Retina (tissue), 1 donor: ENCODE results near the gene ZNF74.
"Not testable (repeated sequence)": the region's sequence is repeated elsewhere in the genome, so short reads cannot be mapped to it uniquely, and the experiment has no call there.

Experiments used
- DNase-seq: peaks from one replicate; pipeline ENCODE4 v3.0.0-alpha.2; 2016

ZNF74 gene

DNA sequence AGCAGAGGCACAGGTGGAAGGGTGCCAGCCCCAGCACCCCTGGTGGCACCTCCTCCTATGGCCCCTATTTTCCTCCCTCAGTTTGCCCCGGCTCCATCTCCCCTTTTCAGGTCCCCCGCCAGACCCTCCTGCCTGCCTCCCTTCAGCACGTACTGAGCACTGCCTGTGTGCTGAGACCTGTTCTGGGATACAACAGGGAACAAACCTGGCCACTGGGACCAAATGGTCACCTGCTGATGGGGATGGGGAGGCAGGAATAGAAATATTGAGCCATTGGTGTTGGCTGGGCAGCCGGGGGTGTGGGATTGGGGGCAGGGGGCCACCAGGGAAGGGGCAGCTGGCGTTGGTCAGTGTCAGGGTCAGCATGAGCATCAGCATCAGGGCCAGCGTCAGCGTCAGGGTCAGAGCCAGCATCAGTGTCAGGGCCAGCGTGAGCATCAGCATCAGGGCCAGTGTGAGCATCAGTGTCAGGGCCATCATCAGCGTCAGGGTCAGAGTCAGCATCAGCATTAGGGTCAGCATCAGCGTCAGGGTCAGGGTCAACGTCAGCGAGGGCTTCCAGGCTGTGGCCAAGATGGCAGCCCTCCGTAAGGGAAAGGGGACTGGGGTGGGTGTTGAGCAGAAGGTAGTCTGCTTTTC lies 7.5 kb downstream of the ZNF74 start:
- no peak for DNase-seq

DNA sequence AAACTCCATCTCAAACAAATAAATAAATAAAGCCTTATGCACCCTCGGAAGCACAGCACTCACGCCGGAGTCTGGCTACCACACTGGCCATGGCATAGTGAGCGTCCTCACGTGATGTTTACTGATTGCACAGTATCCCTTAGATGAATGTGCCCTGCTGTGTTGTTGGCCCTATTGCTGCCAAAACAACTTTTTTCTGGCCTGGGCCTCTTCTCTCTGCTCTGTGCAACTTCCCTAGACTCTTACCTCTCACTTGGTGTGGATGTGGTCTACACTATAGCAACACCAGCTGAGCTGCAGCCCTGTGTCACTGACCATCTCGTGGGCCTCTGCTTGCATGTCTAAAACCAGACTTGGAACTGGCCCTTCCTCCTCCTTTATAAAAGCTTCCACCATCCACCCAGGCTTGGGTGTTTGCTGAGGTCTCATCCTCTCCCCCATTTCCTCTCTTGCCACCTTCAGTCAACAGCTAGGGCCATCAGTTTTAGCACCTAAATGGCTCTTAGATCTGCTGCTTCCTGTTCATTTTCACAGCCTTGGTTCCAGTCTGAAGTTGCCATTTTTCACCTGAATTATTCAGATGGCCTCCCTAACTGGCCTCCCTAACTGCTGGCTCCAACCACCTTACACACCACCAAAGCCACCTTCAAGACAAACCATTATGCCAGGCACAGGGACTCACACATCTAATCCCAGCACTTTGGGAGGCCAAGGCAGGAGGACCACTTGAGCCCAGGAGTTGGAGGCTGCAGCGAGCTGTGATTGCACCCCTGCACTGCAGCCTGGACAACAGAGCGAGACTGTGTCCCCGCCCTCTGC lies 9.2 kb downstream of the ZNF74 start:
- DNase-seq, result no peak

DNA sequence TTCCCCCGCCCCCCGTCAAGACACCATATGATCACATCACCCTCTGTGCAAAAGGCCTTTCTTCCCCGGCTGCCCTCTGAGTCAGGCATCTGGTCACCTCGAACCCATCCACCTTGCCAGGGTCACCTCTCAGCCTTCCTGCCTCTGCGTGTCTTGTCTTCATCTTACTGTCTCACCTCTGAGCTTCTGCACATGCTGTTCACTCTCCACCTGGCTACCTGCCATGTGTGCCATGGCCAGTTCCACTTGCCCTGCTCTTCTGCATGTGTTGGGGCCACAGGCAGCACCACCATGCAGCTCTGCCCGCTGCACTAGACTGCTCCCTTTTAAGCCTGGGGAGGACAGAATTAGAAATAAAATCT lies 9.8 kb downstream of the ZNF74 start:
- no peak for DNase-seq

DNA sequence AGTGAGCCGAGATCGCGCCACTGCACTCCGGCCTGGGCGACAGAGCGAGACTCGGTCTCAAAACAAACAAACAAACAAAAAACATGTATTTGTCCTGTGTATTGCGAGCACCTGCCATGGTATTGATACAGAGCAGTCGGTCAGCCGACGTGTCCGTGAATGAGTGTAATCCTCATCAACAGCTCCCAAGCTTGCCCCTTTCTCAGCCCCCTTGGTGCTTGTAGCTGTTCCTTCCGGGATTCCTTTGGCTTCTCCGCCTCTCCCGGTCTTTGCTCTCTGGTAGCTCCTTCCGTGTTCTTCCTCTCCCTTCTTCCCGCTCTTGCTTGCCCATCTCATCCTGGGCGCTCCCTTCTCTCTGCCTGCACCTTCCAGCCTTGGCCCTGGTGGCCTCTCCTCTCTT lies 10.9 kb downstream of the ZNF74 start:
- no peak for DNase-seq

DNA sequence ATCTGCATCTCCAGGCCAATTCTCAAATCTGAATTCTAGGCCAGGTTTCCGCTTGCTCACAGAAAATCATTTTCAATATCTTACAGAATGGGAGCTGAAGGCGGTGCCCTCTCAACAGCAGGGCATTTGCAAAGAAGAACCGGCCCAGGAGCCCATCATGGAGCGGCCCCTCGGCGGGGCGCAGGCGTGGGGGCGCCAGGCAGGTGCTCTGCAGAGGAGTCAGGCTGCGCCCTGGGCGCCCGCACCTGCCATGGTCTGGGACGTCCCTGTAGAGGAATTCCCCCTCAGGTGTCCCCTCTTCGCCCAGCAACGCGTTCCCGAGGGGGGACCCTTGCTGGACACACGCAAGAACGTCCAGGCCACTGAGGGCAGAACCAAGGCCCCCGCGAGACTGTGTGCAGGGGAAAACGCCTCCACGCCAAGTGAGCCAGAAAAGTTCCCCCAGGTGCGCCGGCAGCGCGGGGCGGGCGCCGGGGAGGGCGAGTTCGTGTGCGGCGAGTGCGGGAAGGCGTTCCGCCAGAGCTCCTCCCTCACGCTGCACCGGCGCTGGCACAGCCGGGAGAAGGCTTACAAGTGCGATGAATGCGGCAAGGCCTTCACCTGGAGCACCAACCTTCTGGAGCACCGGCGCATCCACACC lies 11.5 kb downstream of the ZNF74 start:
- no peak for DNase-seq

DNA sequence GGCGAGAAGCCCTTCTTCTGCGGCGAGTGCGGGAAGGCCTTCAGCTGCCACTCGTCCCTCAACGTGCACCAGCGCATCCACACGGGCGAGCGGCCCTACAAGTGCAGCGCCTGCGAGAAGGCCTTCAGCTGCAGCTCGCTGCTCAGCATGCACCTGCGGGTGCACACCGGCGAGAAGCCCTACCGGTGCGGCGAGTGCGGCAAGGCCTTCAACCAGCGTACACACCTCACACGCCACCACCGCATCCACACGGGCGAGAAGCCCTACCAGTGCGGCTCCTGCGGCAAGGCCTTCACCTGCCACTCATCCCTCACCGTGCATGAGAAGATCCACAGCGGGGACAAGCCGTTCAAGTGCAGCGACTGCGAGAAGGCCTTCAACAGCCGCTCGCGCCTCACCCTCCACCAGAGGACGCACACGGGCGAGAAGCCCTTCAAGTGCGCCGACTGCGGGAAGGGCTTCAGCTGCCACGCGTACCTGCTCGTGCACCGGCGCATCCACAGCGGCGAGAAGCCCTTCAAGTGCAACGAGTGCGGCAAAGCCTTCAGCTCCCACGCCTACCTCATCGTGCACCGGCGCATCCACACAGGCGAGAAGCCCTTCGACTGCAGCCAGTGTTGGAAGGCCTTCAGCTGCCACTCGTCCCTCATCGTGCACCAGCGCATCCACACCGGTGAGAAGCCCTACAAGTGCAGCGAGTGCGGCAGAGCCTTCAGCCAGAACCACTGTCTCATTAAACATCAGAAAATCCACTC lies 12.2 kb downstream of the ZNF74 start:
- DNase-seq, result no peak

DNA sequence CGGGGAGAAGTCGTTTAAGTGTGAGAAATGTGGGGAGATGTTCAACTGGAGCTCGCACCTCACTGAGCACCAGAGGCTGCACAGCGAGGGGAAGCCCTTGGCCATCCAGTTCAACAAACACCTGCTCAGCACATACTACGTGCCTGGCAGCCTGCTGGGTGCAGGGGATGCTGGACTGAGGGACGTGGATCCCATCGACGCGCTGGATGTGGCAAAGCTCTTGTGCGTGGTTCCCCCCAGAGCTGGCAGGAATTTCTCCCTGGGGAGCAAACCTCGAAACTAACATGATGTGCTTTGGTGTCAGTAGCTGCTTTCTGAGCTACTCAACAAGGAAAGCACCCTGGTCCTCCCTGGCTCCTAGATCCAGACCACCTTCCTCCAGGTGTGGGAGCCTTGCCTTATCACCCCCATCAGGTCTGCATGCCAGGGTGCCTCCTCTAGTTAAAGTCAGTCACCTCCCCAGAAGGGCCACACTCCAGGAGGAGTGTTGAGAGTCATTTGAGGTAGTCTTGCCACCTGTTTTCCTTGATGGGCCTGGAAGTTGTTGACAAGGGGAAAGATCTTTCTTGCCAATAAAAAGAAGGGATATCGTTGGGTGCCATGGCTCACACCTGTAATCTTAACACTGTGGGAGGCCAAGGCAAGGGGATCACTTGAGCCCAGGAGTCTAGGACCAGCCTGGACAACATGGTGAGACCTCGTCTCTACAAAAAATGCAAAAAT lies 12.9 kb downstream of the ZNF74 start:
- no peak for DNase-seq

DNA sequence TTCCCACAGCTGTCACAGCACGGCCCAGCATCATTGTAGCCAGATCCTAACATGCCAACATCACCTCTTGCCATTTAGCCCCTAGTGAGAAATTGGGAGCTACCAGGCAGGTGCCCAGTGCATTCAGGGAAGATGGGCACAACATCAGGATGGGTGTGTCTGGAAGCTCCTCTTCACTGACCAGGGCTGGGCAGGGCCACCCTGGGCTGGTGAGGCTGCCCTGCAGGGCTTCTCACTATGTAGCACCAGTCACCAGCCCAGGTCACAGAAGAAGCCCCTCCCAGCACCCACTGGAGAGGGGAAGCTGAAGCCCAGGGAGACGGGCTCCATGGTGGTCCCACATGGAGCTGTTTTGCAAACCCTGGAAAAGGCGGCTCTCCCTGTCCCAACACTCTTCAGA lies 13.9 kb downstream of the ZNF74 start:
- DNase-seq, result no peak

DNA sequence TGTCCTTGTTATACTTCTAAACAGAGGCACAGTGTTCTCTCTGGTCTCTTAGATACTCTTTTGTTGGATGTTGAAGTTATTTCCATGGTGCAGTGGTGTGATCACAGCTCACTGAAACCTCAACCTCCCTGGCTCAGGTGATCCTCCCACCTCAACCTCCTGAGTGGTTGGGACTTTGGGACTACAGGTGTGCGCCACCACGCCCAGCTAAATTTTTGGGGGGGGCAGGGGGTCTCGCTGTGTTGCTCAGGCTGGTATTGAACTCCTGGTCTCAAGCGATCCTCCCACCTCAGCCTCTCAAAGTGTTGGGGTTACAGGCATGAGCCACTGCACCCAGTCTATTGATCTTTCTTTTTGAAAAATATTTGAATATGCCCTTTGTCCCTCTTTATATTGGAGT lies 14.9 kb downstream of the ZNF74 start:
- DNase-seq, result no peak

DNA sequence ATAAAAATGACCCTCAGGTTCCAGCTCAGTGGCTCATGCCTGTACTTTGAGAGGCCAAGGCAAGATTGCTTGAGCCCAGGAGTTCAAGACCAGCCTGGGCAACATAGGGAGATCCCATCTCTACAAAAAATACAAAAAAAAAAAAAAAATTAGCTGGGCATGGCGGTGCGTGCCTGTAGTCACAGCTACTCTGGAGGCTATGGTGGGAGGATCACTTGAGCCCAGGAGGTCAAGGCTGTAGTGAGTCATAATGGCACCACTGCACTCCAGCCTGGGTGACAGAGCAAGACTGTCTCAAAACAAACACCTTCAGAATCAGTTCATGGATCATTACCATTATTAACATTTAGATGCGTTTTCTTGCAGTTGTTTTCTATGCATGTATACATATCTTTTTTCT lies 15.4 kb downstream of the ZNF74 start:
- not testable (repeated sequence) for DNase-seq

DNA sequence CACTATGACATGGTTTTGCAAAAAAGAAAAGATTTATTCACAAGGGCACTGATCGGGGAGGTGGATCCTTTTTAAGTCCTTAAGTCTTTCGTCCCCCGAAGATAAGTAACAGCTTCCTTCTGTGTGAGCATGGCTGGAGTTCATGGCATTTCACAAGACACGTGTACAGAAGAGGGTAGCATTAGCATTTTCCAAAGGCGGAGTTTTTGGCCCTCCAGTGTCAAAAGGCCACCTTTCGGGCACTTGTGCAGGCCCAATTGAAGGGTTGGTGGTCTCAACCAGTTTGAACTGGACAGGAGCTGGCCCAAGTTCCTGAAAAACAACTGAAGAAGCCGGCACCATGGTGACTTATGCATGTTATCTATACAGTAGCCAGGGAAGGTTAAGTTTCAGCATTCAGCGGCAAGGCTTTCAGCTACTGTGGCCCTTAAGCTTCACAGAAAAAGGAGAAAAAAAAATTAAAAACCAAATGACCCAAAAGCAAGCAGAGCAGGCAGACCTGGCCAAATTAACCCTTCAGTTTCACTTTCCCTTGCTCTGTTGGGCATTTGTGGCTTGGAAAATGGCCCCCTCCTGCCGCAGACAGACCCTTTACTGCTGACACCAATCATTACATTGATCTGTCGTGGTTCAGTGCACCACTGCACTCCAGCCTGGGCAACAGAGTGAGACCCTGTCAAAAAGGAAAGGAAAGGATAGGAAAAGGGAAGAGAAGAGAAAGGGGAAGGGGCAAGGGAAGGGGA lies 18.7 kb downstream of the ZNF74 start:
- DNase-seq, result no peak

DNA sequence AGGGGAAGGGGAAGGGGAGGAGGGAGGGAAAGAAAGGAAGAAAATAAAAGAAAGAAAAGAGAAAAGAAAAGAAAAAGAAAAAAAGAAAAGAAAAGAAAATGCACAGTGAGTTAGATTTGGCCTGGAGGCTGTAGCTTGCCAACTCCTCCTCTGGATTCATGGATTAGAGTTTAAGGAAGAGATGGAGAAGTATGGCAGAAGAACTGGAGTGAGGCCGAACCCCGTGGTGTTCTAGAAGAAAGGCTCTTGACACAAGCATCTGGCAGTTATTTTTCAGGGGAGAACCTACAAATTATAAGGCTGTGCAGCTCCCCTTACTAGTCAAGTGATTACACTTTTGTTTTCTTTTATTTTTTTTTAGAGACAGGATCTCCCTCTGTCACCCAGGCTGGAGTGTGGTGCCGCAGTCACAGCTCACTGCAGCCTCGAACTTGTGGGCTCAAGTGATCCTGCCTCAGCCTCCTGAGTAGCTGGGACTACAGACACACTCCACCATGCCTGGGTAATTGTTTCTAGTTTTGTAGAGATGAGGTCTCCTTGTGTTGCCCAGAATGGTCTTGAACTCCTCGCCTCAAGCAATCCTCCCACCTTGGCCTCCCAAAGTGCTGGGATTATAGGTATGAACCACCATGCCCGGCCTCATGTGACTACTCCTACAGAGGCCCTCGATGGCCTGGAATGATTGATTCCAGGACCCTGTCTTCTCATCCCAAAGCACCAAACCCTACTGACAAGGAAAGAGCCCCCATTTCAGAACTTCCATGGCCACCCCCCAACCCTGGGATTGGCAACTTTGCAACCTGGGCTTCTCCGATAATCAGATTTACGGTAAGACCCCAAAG lies 19.5 kb downstream of the ZNF74 start:
- no peak for DNase-seq

DNA sequence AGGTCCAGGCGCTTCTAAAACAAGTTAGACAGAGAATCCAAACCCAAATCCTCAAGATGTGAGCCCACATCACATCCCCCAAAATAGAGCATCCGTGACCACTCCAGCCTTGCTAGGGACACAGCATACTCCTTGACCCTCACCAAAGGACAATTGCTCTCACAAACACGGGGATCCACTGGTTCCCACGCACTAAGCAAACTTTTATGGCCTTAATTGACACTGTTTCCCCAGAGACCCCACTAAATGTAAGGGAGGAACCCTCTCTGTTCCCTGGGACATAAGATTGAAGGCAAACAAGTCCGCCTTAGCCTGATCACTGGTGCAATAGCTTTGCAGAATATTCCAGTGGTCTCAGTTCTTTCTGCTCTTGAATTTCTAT lies 20.1 kb downstream of the ZNF74 start:
- no peak for DNase-seq

DNA sequence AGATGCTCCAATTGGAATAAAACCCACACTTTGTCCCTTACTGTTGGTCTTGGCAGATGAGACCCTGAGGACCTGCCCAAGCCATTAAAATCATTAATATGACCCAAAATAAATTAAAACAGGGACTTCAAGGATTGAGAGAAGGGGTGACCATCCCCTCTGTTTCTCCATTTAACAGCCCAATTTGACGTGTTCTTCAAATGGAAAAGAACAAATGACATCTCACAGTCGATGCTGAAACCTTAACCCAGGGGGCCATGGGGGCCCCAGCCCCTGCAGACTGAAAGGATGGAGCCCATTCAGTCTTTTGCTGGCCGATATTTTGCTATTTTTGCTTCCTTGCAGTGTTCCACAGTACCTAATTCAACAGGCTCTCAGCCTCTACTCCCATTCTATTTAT lies 20.5 kb downstream of the ZNF74 start:
- no peak for DNase-seq

DNA sequence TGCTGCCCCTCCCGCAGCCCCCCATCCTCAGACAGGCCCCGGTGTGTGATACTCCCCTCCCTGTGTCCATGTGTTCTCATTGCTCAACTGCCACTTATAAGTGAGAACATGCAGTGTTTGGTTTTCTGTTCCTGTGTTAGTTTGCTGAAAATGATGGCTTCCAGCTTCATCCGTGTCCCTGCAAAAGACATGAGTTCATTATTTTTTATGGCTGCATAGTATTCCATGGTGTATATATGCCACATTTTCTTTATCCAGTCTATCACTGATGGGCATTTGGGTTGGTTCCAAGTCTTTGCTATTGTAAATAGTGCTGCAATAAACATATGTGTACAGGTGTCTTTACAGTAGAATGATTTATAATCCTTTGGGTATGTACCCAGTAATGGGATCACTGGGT lies 21.3 kb downstream of the ZNF74 start:
- not testable (repeated sequence) for DNase-seq

DNA sequence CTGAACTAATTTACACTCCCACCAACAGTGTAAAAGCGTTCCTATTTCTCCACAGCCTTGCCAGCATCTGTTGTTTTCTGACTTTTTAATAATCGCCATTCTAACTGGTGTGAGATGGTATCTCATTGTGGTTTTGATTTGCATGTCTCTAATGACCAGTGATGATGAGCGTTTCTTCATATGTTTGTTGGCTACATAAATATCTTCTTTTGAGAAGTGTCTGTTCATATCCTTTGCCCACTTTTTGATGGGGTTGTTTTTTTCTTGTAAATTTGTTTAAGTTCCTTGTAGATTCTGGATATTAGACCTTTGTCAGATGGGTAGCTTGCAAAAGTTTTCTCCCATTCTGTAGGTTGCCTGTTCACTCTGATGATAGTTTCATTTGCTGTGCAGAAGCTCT lies 21.7 kb downstream of the ZNF74 start:
- DNase-seq, result not testable (repeated sequence)

DNA sequence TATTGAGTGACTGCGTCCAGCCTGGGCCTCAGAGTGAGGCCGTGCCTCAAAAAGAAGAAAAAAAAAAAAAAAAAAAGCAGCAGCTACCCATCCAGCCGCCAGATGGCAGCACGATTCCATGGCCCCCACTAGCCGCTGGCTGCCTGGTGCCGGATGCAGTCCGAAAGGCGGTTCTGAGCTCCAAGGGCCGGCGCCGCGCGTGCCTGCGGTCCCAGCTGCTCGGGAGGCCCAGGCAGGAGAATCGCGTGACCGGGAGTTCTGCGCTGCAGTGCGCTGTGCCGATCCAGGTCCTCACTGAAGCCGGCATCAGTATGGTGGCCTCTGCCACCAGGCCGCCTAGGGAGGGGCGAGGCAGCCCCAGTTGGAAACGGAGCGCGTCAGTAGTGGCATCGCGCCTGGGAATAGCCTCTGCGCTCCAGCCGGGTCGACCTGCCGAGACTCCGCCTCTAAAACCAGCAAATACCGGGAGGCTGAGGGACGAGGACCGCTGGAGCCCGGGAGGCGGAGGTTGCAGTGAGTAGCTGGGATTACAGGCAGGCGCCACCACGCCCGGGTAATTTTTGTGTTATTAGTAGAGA lies 24.3 kb downstream of the ZNF74 start:
- peak; percentile 94 for DNase-seq

DNA sequence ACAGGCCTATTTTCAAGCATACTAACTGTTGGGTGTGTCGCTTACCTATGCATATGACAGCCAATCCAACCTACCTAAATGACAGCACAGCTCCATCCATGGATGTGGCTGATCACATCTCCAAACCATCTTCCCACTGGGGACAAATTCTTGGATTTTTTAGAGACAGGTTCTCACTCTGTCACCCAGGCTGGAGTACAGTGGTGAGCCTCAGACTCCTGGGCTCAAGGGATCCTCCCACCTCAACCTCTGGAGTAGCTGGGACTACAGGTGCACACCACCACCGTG lies 25.7 kb downstream of the ZNF74 start:
- DNase-seq, result no peak

DNA sequence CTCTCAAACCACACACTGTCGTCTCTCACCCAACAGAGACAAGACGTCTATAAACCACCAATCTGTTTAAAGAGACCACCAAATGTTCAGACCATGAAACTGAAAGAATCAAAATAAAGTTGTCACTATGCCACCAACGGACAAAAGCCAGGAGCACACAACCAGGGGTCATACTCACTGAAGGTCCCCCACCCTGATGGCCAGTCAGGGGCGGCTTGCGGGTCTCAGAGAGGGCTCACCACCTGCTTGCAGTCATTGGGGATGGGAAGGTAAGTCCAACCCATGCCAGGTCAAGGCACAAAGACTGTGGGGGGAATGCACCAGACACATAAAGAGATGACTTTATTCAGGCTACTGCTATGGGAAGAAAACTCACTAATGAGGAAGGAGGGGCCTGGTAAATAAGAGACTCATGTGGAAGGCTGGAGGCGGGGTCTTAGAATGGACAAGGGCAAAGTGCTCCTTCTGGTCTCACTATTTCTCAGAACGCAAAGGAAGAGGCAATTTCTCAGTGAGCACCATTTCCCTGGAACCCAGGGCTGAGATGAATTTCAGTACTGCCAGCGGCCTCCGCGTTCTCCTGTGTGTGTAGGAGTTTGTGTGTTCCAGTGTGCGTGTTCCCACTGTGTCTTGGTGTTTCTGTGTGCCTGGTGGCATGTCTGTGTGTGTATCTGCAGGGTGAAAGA lies 26.3 kb downstream of the ZNF74 start:
- no peak for DNase-seq

DNA sequence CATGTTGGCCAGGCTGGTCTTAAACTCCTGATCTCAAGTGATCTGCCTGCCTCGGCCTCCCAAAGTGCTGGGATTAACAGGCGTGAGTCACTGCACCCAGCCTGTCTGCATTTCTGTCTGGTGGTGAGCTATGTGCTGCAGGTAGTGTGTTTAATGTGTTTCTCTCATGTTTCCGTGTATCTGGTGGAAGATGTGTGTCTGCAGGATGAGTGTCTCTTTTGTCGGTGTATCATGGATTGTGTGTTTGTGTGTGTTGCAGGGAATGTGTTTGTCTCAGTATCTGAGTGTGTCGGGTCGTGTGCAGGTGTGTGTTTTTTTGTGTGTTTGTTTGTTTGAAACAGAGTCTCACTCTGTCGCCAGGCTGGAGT lies 27.5 kb downstream of the ZNF74 start:
- no peak for DNase-seq
